GM12878 (cell line): ENCODE data around the gene CRTC2. TPM values are rescaled to one million over a fixed set of nuclear protein-coding genes. Genes with fewer than 3 reads are reported as not detected.

Source experiments
- ATAC-seq: fragments of 200-7000 bp; cut with Tn5 transposase; 3 replicates; pipeline ENCODE4 v1.9.1; 2020; ENCODE audit warnings: mild to moderate bottlenecking, moderate library complexity
- BruUV-seq: library from RNA; stranded (reverse); fragments of 400-500 nt; replicated peaks from 2 replicates; lab custom pipeline; 2021; lab: Mats Ljungman, UMichigan
- CTCF ChIA-PET: fragments of 300-600 bp; sonication (Branson Sonifier 250); formaldehyde crosslinking; extraction: SDS; loops from one replicate; lab custom pipeline; 2021; ENCODE audit warnings: inconsistent platforms; lab: Yijun Ruan, JAX
- POLR2A ChIA-PET: fragments of 350-600 bp; formaldehyde crosslinking; extraction: SDS; loops from one replicate; lab custom pipeline; 2021; ENCODE audit warnings: inconsistent platforms; lab: Charles Lee
- RAD21 ChIA-PET: fragments of 300-600 bp; sonication (Branson Sonifier 250); formaldehyde crosslinking; loops from one replicate; lab custom pipeline; 2023; ENCODE audit warnings: antibody characterized with exemption; ENCODE audit not compliant: unreplicated experiment; lab: Charles Lee
- SMC1A ChIA-PET: fragments of 300-600 bp; sonication (Branson Sonifier 250); formaldehyde crosslinking; loops from one replicate; lab custom pipeline; 2023; ENCODE audit not compliant: unreplicated experiment, uncharacterized antibody; lab: Charles Lee
- DNase-seq: peaks from one replicate; pipeline ENCODE4 v3.0.0-alpha.2; 2011; ENCODE audit warnings: low read depth, low spot score
- FAIRE-seq: peaks from 3 replicates; lab custom pipeline; 2011; peaks lifted over from hg19 to GRCh38; lab: Jason Lieb, UNC
- H2AFZ ChIP-seq: 2 replicates; pipeline ENCODE4 v1.6.0; 2011; ENCODE audit warnings: low read depth, low read length, control low read depth; ENCODE audit not compliant: control insufficient read depth
- H3K27ac ChIP-seq: 2 replicates; pipeline ENCODE4 v1.5.1; 2011; ENCODE audit warnings: control low read depth; ENCODE audit not compliant: control insufficient read depth, insufficient read depth
- H3K27me3 ChIP-seq, 2 experiments: replicated peaks in 1 of 2; 2 replicates each; pipeline versions ENCODE4 v1.6.0 to v1.6.1; 2011; ENCODE audit warnings: low read length in 1 of 2; ENCODE audit not compliant: control insufficient read depth in 2 of 2, insufficient read depth in 2 of 2
- H3K36me3 ChIP-seq, 2 experiments: 2 replicates each; pipeline ENCODE4 v1.5.1; 2011; ENCODE audit warnings: low read length in 1 of 2; ENCODE audit not compliant: control insufficient read depth in 2 of 2, insufficient read depth in 2 of 2
- H3K4me1 ChIP-seq: 2 replicates; pipeline ENCODE4 v1.6.1; 2011; ENCODE audit warnings: mild to moderate bottlenecking, low read length, moderate library complexity, mixed read lengths; ENCODE audit not compliant: control insufficient read depth, insufficient read depth
- H3K4me2 ChIP-seq: 2 replicates; pipeline ENCODE4 v1.6.0; 2011; ENCODE audit warnings: control low read depth; ENCODE audit not compliant: control insufficient read depth, insufficient read depth
- H3K4me3 ChIP-seq: fragments of 200-600 bp; sonication (generic); 2 replicates; pipeline ENCODE4 v1.5.1; 2016
- H3K79me2 ChIP-seq: 2 replicates; pipeline ENCODE4 v1.6.0; 2011; ENCODE audit warnings: low read length; ENCODE audit not compliant: control insufficient read depth, insufficient read depth
- H3K9ac ChIP-seq: 2 replicates; pipeline ENCODE4 v1.8.0; 2011; ENCODE audit warnings: low read length, control low read depth, mixed read lengths; ENCODE audit not compliant: control insufficient read depth, insufficient read depth
- H3K9me3 ChIP-seq: replicated peaks from 3 replicates; pipeline ENCODE4 v1.5.1; 2011; ENCODE audit warnings: mild to moderate bottlenecking, low read length; ENCODE audit not compliant: control insufficient read depth, insufficient read depth
- H4K20me1 ChIP-seq: 2 replicates; pipeline ENCODE4 v1.6.0; 2011; ENCODE audit not compliant: control insufficient read depth, insufficient read depth
- KAT2A ChIP-seq: conservative IDR thresholded peaks from 2 replicates; pipeline ENCODE4 v1.6.1; 2011; ENCODE audit warnings: low read depth, low read length; ENCODE audit not compliant: control insufficient read depth
- NBN ChIP-seq: fragments of 450-650 bp; IDR thresholded peaks from 2 replicates; pipeline ENCODE4 v1.6.1; 2016
- WGBS: methylation state at CpG from one replicate; pipeline ENCODE4 v1.1.6; 2016; ENCODE audit warnings: low lambda C conversion rate; ENCODE audit not compliant: insufficient replicate concordance, insufficient coverage; ENCODE audit errors: missing lambda C conversion rate; 5-methylcytosine and 5-hydroxymethylcytosine counted together
- in situ Hi-C: fragments of 300-500 bp; cut with MboI; formaldehyde crosslinking; loops from 9 replicates; pipeline ENCODE4 v1.14.3; 2018; ENCODE audit warnings: mixed read lengths
- intact Hi-C: fragments of 100-400 bp; cut with micrococcal nuclease; formaldehyde crosslinking; loops from one replicate; pipeline ENCODE4 v1.14.2; 2022; ENCODE audit not compliant: unreplicated experiment
- polyA plus RNA-seq, 11 experiments: library from polyadenylated mRNA; depleted of rRNA in 4 of 11; unstranded in 6 of 11; stranded (reverse) in 5 of 11; fragments of >200 nt; fragmentation: Nextera tagmentation in 4 of 11; fragmentation: Illumina TruSeq in 1 of 11; extraction: Ambion mirVana in 4 of 11; extraction: Trizol in 1 of 11; gene quantifications; 1 replicate in 1 of 11; 2 replicates in 10 of 11; pipeline versions ENCODE4 v1.2.1 to v1.2.3, GENCODE V29; 2011 to 2016; ENCODE audit warnings: inconsistent platforms in 2 of 11, missing spikeins in 2 of 11, low read depth in 1 of 11
- total RNA-seq, 4 experiments: library from RNA; depleted of rRNA in 3 of 4; stranded (reverse); fragments of >200 nt in 3 of 4; fragmentation: Illumina TruSeq in 1 of 4; extraction: Trizol in 1 of 4; gene quantifications; 2 replicates each; pipeline versions ENCODE4 v1.2.1 to v1.2.3, GENCODE V29; 2013 to 2021
- TF ChIP-seq, protein P1 (sequence below): fragments of 450-650 bp; formaldehyde crosslinking; IDR thresholded peaks from 2 replicates; pipeline ENCODE4 v1.5.0; 2022; ENCODE audit warnings: mild to moderate bottlenecking, missing genetic modification characterization
- TF ChIP-seq, protein P2 (sequence below): fragments of 450-650 bp; conservative IDR thresholded peaks from 2 replicates; pipeline ENCODE4 v1.6.1; 2017; ENCODE audit warnings: mild to moderate bottlenecking, moderate library complexity

The CRTC2 gene
- total and polyA plus RNA-seq, 10 of the 15 experiments (the other 5 are each of a cell fraction or from before 2014, with no cell fraction given) = 5.1 to 57.9 (median 32.7) TPM

DNA sequence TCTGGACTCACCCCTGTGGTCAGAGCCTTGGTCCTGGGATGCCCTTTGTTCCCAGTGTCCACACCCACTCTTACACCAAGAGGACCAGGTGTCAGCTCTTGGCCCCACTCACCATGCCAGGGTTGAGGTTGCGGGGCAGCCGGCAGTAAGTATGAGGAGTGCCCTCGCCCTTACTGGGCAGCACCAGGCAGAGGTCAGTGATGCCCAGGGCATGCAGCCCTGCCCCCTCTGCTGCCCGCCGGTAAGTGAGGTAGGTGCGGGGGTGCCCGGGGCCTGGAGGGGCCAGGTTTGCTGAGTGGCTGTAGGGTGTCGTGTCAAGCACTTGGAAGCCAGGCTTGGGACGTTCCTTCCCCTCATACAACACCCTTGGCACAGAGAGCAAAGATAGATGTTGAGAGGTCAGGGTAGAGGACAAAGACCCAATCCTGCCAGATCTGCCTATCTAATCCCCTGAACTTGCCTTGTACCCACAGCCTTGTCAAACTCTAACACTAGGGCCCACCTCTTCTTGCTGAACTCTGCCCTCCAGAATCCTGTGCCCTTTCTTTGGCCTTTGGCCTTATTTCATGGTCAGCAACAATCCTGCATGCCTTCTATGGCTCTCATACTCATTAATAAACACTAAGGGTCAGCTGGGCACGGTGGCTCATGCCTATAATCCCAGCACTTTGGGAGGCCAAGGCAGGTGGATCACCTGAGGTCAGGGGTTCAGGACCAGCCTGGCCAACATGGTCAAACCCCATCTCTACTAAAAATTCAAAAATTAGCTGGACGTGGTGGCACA lies 15.5 kb downstream of the CRTC2 start (continued):
- no peak for TF ChIP-seq KAT2A

DNA sequence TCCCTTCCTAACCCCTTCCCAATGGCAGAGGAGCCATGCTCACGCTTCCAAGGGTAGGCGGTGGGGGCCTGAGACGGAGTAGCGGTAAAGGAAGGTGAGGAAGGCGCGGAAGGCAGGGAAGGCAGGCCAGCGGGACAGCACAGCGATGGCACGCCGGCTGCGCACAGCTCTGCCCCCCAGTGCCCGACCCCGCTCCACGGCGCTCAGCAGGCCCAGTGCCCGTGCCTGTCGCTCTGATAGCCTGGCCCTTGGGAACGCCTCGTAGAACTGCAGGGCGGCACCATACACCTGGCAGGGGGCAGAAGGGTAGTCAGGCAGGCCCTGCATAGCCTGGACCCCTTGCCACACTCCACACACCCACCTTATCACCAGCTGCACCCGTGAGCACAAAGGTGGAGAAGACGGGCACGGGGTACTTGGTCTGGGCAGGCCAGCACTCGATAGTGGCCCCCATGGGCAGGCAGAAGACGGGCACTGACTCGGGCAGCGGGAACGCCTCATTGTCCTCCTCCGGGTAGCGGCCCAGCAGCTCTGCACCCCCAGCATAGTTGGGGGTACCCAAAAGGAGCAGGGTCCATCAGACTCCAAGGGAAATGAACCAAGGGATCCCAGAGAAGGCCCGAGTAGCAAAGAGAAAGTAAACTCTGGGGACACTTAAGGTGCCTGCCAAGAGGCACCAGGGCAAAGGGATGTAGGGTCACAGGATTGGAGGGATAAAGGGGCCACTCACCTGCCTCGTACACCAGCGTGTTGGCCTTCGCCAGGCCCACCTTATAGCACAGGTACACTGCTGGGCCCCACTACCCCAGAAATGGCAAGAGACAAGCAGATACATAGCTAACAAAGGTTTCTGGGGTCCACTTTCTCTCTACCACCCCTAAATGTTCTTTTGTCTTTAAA lies 16.3 kb downstream of the CRTC2 start:
- H3K27ac ChIP-seq = no peak overlapping the region
- DNase-seq (no peak), ATAC-seq (no peak), FAIRE-seq (no peak)
- no TSS peak for BruUV-seq
- CTCF ChIA-PET = no interaction called here
- RAD21 ChIA-PET = no interaction called here
- H3K9ac ChIP-seq = no peak overlapping the region
- peaks cover 15% of the 10 kb centered on the region for H3K4me1 ChIP-seq
- peaks cover 12 to 16% of the 10 kb centered on the region in 2 experiments; a peak in 3 of 4 replicates for H3K36me3 ChIP-seq
- H3K4me2 ChIP-seq = no peak overlapping the region
- POLR2A ChIA-PET = interaction anchor here (5.3 kb wide), 1 partner anchor 18 kb away, joined by 83 read pairs; the partner anchor contains the start of gene GATAD2B
- 95% methylated on average over 34 of the region's 34 CpGs for WGBS
- intact Hi-C loops = no loop called here
- H3K4me3 ChIP-seq = no peak overlapping the region
- TF ChIP-seq, protein P1, sequence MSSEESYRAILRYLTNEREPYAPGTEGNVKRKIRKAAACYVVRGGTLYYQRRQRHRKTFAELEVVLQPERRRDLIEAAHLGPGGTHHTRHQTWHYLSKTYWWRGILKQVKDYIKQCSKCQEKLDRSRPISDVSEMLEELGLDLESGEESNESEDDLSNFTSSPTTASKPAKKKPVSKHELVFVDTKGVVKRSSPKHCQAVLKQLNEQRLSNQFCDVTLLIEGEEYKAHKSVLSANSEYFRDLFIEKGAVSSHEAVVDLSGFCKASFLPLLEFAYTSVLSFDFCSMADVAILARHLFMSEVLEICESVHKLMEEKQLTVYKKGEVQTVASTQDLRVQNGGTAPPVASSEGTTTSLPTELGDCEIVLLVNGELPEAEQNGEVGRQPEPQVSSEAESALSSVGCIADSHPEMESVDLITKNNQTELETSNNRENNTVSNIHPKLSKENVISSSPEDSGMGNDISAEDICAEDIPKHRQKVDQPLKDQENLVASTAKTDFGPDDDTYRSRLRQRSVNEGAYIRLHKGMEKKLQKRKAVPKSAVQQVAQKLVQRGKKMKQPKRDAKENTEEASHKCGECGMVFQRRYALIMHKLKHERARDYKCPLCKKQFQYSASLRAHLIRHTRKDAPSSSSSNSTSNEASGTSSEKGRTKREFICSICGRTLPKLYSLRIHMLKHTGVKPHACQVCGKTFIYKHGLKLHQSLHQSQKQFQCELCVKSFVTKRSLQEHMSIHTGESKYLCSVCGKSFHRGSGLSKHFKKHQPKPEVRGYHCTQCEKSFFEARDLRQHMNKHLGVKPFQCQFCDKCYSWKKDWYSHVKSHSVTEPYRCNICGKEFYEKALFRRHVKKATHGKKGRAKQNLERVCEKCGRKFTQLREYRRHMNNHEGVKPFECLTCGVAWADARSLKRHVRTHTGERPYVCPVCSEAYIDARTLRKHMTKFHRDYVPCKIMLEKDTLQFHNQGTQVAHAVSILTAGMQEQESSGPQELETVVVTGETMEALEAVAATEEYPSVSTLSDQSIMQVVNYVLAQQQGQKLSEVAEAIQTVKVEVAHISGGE = no peak
- TF ChIP-seq, protein P2, sequence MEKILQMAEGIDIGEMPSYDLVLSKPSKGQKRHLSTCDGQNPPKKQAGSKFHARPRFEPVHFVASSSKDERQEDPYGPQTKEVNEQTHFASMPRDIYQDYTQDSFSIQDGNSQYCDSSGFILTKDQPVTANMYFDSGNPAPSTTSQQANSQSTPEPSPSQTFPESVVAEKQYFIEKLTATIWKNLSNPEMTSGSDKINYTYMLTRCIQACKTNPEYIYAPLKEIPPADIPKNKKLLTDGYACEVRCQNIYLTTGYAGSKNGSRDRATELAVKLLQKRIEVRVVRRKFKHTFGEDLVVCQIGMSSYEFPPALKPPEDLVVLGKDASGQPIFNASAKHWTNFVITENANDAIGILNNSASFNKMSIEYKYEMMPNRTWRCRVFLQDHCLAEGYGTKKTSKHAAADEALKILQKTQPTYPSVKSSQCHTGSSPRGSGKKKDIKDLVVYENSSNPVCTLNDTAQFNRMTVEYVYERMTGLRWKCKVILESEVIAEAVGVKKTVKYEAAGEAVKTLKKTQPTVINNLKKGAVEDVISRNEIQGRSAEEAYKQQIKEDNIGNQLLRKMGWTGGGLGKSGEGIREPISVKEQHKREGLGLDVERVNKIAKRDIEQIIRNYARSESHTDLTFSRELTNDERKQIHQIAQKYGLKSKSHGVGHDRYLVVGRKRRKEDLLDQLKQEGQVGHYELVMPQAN = no peak
- TF ChIP-seq NBN = no peak
- SMC1A ChIA-PET = interaction anchor here (1.7 kb wide), 1 partner anchor 54 kb away, joined by 3 read pairs; no protein-coding TSS in a partner anchor
- no peaks in the 10 kb centered on the region for H3K9me3 ChIP-seq
- in situ Hi-C loops = no loop called here
- H3K79me2 ChIP-seq = peaks cover 28% of the 10 kb centered on the region
- no peaks in the 10 kb centered on the region for H4K20me1 ChIP-seq
- H3K27me3 ChIP-seq = no peaks in the 10 kb centered on the region
- no peak overlapping the region for H2AFZ ChIP-seq
